Activated CD8-positive, alpha-beta memory T cell treated with anti-CD3 and anti-CD28 coated beads, Interleukin-2, amount 10 ng/mL, durations not matched to agents 7 days and 5 days (primary cell): ENCODE results near the gene RPS6KB1. TPM values are rescaled to one million over a fixed set of nuclear protein-coding genes. Genes with fewer than 3 reads are reported as not detected.
"Not testable (repeated sequence)": the region's sequence is repeated elsewhere in the genome, so short reads cannot be mapped to it uniquely, and the experiment has no call there.

ENCODE experiments used
- ATAC-seq: fragments of 150-1000 bp; cut with Tn5 transposase; one replicate; pipeline ENCODE4 v1.10.0; 2021; ENCODE audit warnings: moderate library complexity
- CTCF ChIA-PET: fragments of 350-600 bp; sonication (Branson Sonifier 250); formaldehyde crosslinking; loops from one replicate; lab custom pipeline; 2021; ENCODE audit warnings: antibody characterized with exemption; lab: Charles Lee
- DNase-seq: peaks from one replicate; pipeline ENCODE4 v3.0.0-alpha.2; 2020
- H3K27ac Mint-ChIP-seq: one replicate; pipeline ENCODE4 v1.8.0; 2021; ENCODE audit warnings: mild to moderate bottlenecking, mixed read lengths
- H3K27me3 Mint-ChIP-seq: one replicate; pipeline ENCODE4 v1.8.0; 2021; ENCODE audit warnings: mixed read lengths
- H3K36me3 Mint-ChIP-seq: one replicate; pipeline ENCODE4 v1.8.0; 2021; ENCODE audit warnings: mild to moderate bottlenecking, mixed read lengths
- H3K4me1 Mint-ChIP-seq: one replicate; pipeline ENCODE4 v1.8.0; 2021; ENCODE audit warnings: mixed read lengths
- H3K4me3 Mint-ChIP-seq: one replicate; pipeline ENCODE4 v1.8.0; 2021; ENCODE audit warnings: mild to moderate bottlenecking, moderate library complexity, mixed read lengths
- H3K9me3 Mint-ChIP-seq: one replicate; pipeline ENCODE4 v1.8.0; 2022; ENCODE audit warnings: low read depth, mixed read lengths
- total RNA-seq, 2 experiments: library from RNA; stranded (reverse); gene quantifications; one replicate each; pipeline ENCODE4 v1.2.3, GENCODE V29; 2021

Gene RPS6KB1
- total RNA-seq, 2 experiments from 2014 or later, result 52.3 to 58.6 TPM

- ATAC-seq, H3K9me3 Mint-ChIP-seq, H3K27ac Mint-ChIP-seq, H3K27me3 Mint-ChIP-seq, H3K36me3 Mint-ChIP-seq, H3K4me3 Mint-ChIP-seq, DNase-seq: not testable (repeated sequence)
- CTCF ChIA-PET, result interaction anchor here (0.7 to 1.5 kb wide), 6 partner anchors 12 to 146 kb away, joined by 3 to 4 read pairs (median 3); partner anchors contain the start of genes PTRH2 and VMP1
- peaks cover 40% of the 10 kb centered on the region for H3K4me1 Mint-ChIP-seq
Measured at GRCh38 chr17:59853919-59854729, 38.8 kb upstream of the RPS6KB1 start.

- CTCF ChIA-PET, result interaction anchor here (0.6 to 3.3 kb wide), 5 partner anchors 9 to 180 kb away, joined by 3 to 14 read pairs (median 3); no protein-coding TSS in a partner anchor
- no peak for ATAC-seq
- H3K4me3 Mint-ChIP-seq, result no peak overlapping the region
- no peaks in the 10 kb centered on the region for H3K9me3 Mint-ChIP-seq
- H3K36me3 Mint-ChIP-seq, result peaks cover 6% of the 10 kb centered on the region
- peak overlapping the region; percentile 34 for H3K27ac Mint-ChIP-seq
- H3K4me1 Mint-ChIP-seq, result peaks cover 32% of the 10 kb centered on the region
- no peak for DNase-seq
- no peaks in the 10 kb centered on the region for H3K27me3 Mint-ChIP-seq
Measured at GRCh38 chr17:59856859-59857794, 35.8 kb upstream of the RPS6KB1 start.

GRCh38 chr17:59858167-59858816 lies 34.6 kb upstream of the RPS6KB1 start:
- ATAC-seq, result no peak
- DNase-seq, result no peak
- CTCF ChIA-PET, result interaction anchor here (1.2 to 3.3 kb wide), 10 partner anchors 11 to 179 kb away, joined by 3 to 14 read pairs (median 5); no protein-coding TSS in a partner anchor
- H3K27me3 Mint-ChIP-seq, result no peaks in the 10 kb centered on the region
- no peak overlapping the region for H3K27ac Mint-ChIP-seq
- H3K4me3 Mint-ChIP-seq, result no peak overlapping the region
- peaks cover 23% of the 10 kb centered on the region for H3K4me1 Mint-ChIP-seq
- peaks cover 12% of the 10 kb centered on the region for H3K36me3 Mint-ChIP-seq
- no peaks in the 10 kb centered on the region for H3K9me3 Mint-ChIP-seq

- no peak for ATAC-seq
- H3K4me1 Mint-ChIP-seq, result peaks cover 20% of the 10 kb centered on the region
- H3K9me3 Mint-ChIP-seq, result no peaks in the 10 kb centered on the region
- no peak overlapping the region for H3K27ac Mint-ChIP-seq
- no peaks in the 10 kb centered on the region for H3K27me3 Mint-ChIP-seq
- CTCF ChIA-PET, result interaction anchor here (0.7 to 3.3 kb wide), 22 partner anchors 10 to 340 kb away, joined by 3 to 14 read pairs (median 4); partner anchors contain the start of genes RPS6KB1 and TUBD1
- no peak overlapping the region for H3K4me3 Mint-ChIP-seq
- peaks cover 15% of the 10 kb centered on the region for H3K36me3 Mint-ChIP-seq
- DNase-seq, result no peak
Measured at GRCh38 chr17:59858932-59859331, 34.0 kb upstream of the RPS6KB1 start.

GRCh38 chr17:59859444-59860025 lies 33.4 kb upstream of the RPS6KB1 start:
- DNase-seq (no peak), ATAC-seq (no peak)
- Mint-ChIP-seq H3K4me3 (no peak overlapping the region), H3K36me3 (peaks cover 15% of the 10 kb centered on the region), H3K27me3 (no peaks in the 10 kb centered on the region), H3K9me3 (no peaks in the 10 kb centered on the region), H3K27ac (no peak overlapping the region), H3K4me1 (peaks cover 20% of the 10 kb centered on the region)
- CTCF ChIA-PET, result interaction anchor here (0.6 to 3.3 kb wide), 24 partner anchors 10 to 340 kb away, joined by 3 to 14 read pairs (median 4); partner anchors contain the start of genes RPS6KB1 and TUBD1

GRCh38 chr17:59863616-59864015 lies 29.3 kb upstream of the RPS6KB1 start:
- CTCF ChIA-PET, result interaction anchor here (1.0 to 2.1 kb wide), 3 partner anchors 11 to 118 kb away, joined by 3 to 4 read pairs (median 4); no protein-coding TSS in a partner anchor
- no peak for ATAC-seq
- Mint-ChIP-seq H3K36me3 (peaks cover 19% of the 10 kb centered on the region), H3K4me1 (peaks cover 8% of the 10 kb centered on the region), H3K9me3 (no peaks in the 10 kb centered on the region), H3K27me3 (no peaks in the 10 kb centered on the region), H3K4me3 (no peak overlapping the region), H3K27ac (no peak overlapping the region)
- DNase-seq, result no peak

- Mint-ChIP-seq H3K27me3 (no peaks in the 10 kb centered on the region), H3K9me3 (no peaks in the 10 kb centered on the region), H3K4me1 (no peaks in the 10 kb centered on the region), H3K4me3 (no peak overlapping the region), H3K27ac (no peak overlapping the region), H3K36me3 (peaks cover 16% of the 10 kb centered on the region)
- DNase-seq (no peak), ATAC-seq (no peak)
- CTCF ChIA-PET, result interaction anchor here (1.8 to 3.0 kb wide), 2 partner anchors 11 to 13 kb away, joined by 4 to 9 read pairs; no protein-coding TSS in a partner anchor
Measured at GRCh38 chr17:59869941-59870218, 23.0 kb upstream of the RPS6KB1 start.

- ATAC-seq (no peak), DNase-seq (no peak)
- no peaks in the 10 kb centered on the region for H3K4me1 Mint-ChIP-seq
- CTCF ChIA-PET, result interaction anchor here (0.5 to 3.0 kb wide), 4 partner anchors 11 to 166 kb away, joined by 4 to 9 read pairs (median 4); no protein-coding TSS in a partner anchor
- H3K27me3 Mint-ChIP-seq, result no peaks in the 10 kb centered on the region
- H3K4me3 Mint-ChIP-seq, result no peak overlapping the region
- no peak overlapping the region for H3K27ac Mint-ChIP-seq
- H3K9me3 Mint-ChIP-seq, result no peaks in the 10 kb centered on the region
- peaks cover 15% of the 10 kb centered on the region for H3K36me3 Mint-ChIP-seq
Measured at GRCh38 chr17:59870482-59870881, 22.4 kb upstream of the RPS6KB1 start.

- Mint-ChIP-seq H3K36me3 (peaks cover 18% of the 10 kb centered on the region), H3K4me1 (no peaks in the 10 kb centered on the region), H3K4me3 (no peak overlapping the region), H3K9me3 (no peaks in the 10 kb centered on the region), H3K27ac (no peak overlapping the region), H3K27me3 (no peaks in the 10 kb centered on the region)
- ATAC-seq (no peak), DNase-seq (no peak)
- CTCF ChIA-PET, result interaction anchor here (0.8 kb wide), 1 partner anchor 358 kb away, joined by 3 read pairs; no protein-coding TSS in a partner anchor
Measured at GRCh38 chr17:59872351-59872750, 20.6 kb upstream of the RPS6KB1 start.

- H3K4me3 Mint-ChIP-seq, H3K4me1 Mint-ChIP-seq, H3K27me3 Mint-ChIP-seq, DNase-seq, ATAC-seq, H3K9me3 Mint-ChIP-seq, H3K27ac Mint-ChIP-seq: not testable (repeated sequence)
- CTCF ChIA-PET, result interaction anchor here (0.6 to 0.8 kb wide), 2 partner anchors 186 to 357 kb away, joined by 3 read pairs; no protein-coding TSS in a partner anchor
- peaks cover 22% of the 10 kb centered on the region for H3K36me3 Mint-ChIP-seq
Measured at GRCh38 chr17:59873414-59873813, 19.5 kb upstream of the RPS6KB1 start.

- H3K27ac Mint-ChIP-seq, result no peak overlapping the region
- H3K4me1 Mint-ChIP-seq, result no peaks in the 10 kb centered on the region
- CTCF ChIA-PET, result interaction anchor here (0.5 kb wide), 1 partner anchor 16 kb away, joined by 3 read pairs; no protein-coding TSS in a partner anchor
- H3K9me3 Mint-ChIP-seq, result no peaks in the 10 kb centered on the region
- no peaks in the 10 kb centered on the region for H3K27me3 Mint-ChIP-seq
- no peak overlapping the region for H3K4me3 Mint-ChIP-seq
- no peak for ATAC-seq
- peaks cover 19% of the 10 kb centered on the region for H3K36me3 Mint-ChIP-seq
- no peak for DNase-seq
Measured at GRCh38 chr17:59874376-59874775, 18.5 kb upstream of the RPS6KB1 start.

- Mint-ChIP-seq H3K4me3 (no peak overlapping the region), H3K27me3 (no peaks in the 10 kb centered on the region), H3K36me3 (peaks cover 22% of the 10 kb centered on the region)
Measured at GRCh38 chr17:59876107-59876506, 16.8 kb upstream of the RPS6KB1 start.

More at GRCh38 chr17:59876107-59876506, 16.8 kb upstream of the RPS6KB1 start:
- DNase-seq, result no peak
- CTCF ChIA-PET, result interaction anchor here (0.9 to 1.1 kb wide), 2 partner anchors 17 to 128 kb away, joined by 3 read pairs; no protein-coding TSS in a partner anchor
- no peak for ATAC-seq
- Mint-ChIP-seq H3K27ac (no peak overlapping the region), H3K9me3 (no peaks in the 10 kb centered on the region), H3K4me1 (no peaks in the 10 kb centered on the region)
